ENCODE measurements around the gene TET1. TPM values are rescaled to one million over a fixed set of nuclear protein-coding genes. Genes with fewer than 3 reads are reported as not detected.

The TET1 gene
- total RNA-seq, 1 experiment from 2014 or later, result 2.7 TPM

DNA sequence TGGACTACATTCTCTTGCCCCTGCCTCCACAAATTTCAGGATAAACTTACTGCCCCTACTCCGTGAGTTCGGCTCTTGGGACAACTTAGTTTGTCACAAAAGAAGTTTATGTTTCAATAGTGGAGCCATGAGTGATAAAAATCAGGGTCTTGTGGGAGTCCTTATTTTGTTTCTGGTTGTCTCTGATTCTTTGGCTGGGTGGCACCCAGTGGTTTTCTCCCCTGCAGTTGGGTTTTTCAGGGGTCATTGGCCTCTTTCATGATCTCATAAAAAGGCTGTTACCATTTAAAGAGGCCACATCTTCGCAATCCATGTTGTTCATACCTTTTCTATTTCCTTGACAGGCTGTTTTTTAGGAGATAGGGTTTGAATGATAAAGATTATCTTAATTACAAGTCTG is 5.5 kb downstream of the TET1 start:
- no peak for TF ChIP-seq EGR1 (IDR thresholded peaks at IDR 0.05; ENCODE audit: low read depth)
- TF ChIP-seq ZFX (IDR thresholded peaks at IDR 0.05), result no peak
- TF ChIP-seq EZH2 (IDR thresholded peaks at IDR 0.05), result no peak
- TF ChIP-seq YY1 (IDR thresholded peaks at IDR 0.05; ENCODE audit: extremely low read depth, insufficient replicate concordance, low read depth, low read length), result no peak
- TF ChIP-seq, protein P1, sequence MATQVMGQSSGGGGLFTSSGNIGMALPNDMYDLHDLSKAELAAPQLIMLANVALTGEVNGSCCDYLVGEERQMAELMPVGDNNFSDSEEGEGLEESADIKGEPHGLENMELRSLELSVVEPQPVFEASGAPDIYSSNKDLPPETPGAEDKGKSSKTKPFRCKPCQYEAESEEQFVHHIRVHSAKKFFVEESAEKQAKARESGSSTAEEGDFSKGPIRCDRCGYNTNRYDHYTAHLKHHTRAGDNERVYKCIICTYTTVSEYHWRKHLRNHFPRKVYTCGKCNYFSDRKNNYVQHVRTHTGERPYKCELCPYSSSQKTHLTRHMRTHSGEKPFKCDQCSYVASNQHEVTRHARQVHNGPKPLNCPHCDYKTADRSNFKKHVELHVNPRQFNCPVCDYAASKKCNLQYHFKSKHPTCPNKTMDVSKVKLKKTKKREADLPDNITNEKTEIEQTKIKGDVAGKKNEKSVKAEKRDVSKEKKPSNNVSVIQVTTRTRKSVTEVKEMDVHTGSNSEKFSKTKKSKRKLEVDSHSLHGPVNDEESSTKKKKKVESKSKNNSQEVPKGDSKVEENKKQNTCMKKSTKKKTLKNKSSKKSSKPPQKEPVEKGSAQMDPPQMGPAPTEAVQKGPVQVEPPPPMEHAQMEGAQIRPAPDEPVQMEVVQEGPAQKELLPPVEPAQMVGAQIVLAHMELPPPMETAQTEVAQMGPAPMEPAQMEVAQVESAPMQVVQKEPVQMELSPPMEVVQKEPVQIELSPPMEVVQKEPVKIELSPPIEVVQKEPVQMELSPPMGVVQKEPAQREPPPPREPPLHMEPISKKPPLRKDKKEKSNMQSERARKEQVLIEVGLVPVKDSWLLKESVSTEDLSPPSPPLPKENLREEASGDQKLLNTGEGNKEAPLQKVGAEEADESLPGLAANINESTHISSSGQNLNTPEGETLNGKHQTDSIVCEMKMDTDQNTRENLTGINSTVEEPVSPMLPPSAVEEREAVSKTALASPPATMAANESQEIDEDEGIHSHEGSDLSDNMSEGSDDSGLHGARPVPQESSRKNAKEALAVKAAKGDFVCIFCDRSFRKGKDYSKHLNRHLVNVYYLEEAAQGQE (IDR thresholded peaks at IDR 0.05; ENCODE audit: low read depth), result no peak
- TF ChIP-seq, protein P2, sequence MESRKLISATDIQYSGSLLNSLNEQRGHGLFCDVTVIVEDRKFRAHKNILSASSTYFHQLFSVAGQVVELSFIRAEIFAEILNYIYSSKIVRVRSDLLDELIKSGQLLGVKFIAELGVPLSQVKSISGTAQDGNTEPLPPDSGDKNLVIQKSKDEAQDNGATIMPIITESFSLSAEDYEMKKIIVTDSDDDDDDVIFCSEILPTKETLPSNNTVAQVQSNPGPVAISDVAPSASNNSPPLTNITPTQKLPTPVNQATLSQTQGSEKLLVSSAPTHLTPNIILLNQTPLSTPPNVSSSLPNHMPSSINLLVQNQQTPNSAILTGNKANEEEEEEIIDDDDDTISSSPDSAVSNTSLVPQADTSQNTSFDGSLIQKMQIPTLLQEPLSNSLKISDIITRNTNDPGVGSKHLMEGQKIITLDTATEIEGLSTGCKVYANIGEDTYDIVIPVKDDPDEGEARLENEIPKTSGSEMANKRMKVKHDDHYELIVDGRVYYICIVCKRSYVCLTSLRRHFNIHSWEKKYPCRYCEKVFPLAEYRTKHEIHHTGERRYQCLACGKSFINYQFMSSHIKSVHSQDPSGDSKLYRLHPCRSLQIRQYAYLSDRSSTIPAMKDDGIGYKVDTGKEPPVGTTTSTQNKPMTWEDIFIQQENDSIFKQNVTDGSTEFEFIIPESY (IDR thresholded peaks at IDR 0.05; ENCODE audit: extremely low read depth, insufficient replicate concordance, low read length), result no peak
- no peak for TF ChIP-seq EZH2phosphoT487 (IDR thresholded peaks at IDR 0.05; ENCODE audit: borderline replicate concordance)
- no peak for TF ChIP-seq SRF (IDR thresholded peaks at IDR 0.05; ENCODE audit: low read depth)
- no peak for TF ChIP-seq SP1 (IDR thresholded peaks at IDR 0.05; ENCODE audit: low read depth)
- TF ChIP-seq POLR2A (IDR thresholded peaks at IDR 0.05; ENCODE audit: borderline replicate concordance, extremely low read depth, insufficient read depth, insufficient read length), result no peak
- no peaks in the 10 kb centered on the region for H3K79me2 ChIP-seq (ENCODE audit: insufficient read depth, low read length)

More for the DNA sequence above, 5.5 kb downstream of the TET1 start:
- Histone ChIP-seq H3K4me1 (ENCODE audit: control insufficient read depth in 1 of 2, insufficient read depth in 2 of 2, low read length in 2 of 2) (peaks cover 0 to 5% of the 10 kb centered on the region in 2 experiments; a peak in 2 of 4 replicates), H4K20me1 (ENCODE audit: insufficient read depth) (no peaks in the 10 kb centered on the region), H3K4me2 (ENCODE audit: low read length) (no peak overlapping the region), H3K4me3 (replicated peaks in 1 of 2; ENCODE audit: low read depth in 1 of 2, low read length in 2 of 2) (no peak overlapping the region), H2AFZ (ENCODE audit: low read depth, low read length, poor library complexity, severe bottlenecking) (no peak overlapping the region), H3K36me3 (ENCODE audit: control insufficient read depth in 1 of 2, insufficient read depth in 2 of 2, low read length in 2 of 2) (no peaks in the 10 kb centered on the region), H3K9ac (ENCODE audit: low read length) (no peak overlapping the region), H3K9me2 (ENCODE audit: insufficient read depth) (no peaks in the 10 kb centered on the region), H3K27me3 (ENCODE audit: insufficient read depth, low read length) (no peaks in the 10 kb centered on the region), H3K9me3 (ENCODE audit: control insufficient read depth in 1 of 2, insufficient read depth in 1 of 2, low read depth in 1 of 2, low read length in 2 of 2) (no peaks in the 10 kb centered on the region), H3K27ac (ENCODE audit: low read depth, low read length) (no peak overlapping the region)
- DNase-seq (ENCODE audit: low read depth, low spot score), result no peak
- BruUV-seq (replicated peaks), result no TSS peak
- RAD21 ChIA-PET (ENCODE audit: low non-redundant PET in 1 of 2, low total read pairs in 2 of 2, uncharacterized antibody in 2 of 2, unreplicated experiment in 2 of 2), result no interaction called here
- CTCF ChIA-PET, result no interaction called here
- no peak for ATAC-seq
- POLR2A ChIA-PET, result no interaction called here
- intact Hi-C loops (cut with micrococcal nuclease), result no loop called here

Data from HCT116 (cell line).